Activated CD4-positive, alpha-beta T cell treated with anti-CD3 and anti-CD28 coated beads, Interleukin-2, amount 10 ng/mL, durations not matched to agents 24 days and 14 days (primary cell): ENCODE data around the gene CTNND2. TPM values are rescaled to one million over a fixed set of nuclear protein-coding genes. Genes with fewer than 3 reads are reported as not detected.

Experiments used
- DNase-seq: peaks from one replicate; pipeline ENCODE4 v3.0.0; 2022
- H3K27ac Mint-ChIP-seq: one replicate; pipeline ENCODE4 v1.8.0; 2022; ENCODE audit warnings: mild to moderate bottlenecking, mixed read lengths
- H3K27me3 Mint-ChIP-seq: one replicate; pipeline ENCODE4 v1.8.0; 2022; ENCODE audit warnings: mixed read lengths
- H3K36me3 Mint-ChIP-seq: one replicate; pipeline ENCODE4 v1.8.0; 2022; ENCODE audit warnings: low read depth, mild to moderate bottlenecking, mixed read lengths
- H3K4me1 Mint-ChIP-seq: one replicate; pipeline ENCODE4 v1.8.0; 2021; ENCODE audit warnings: mixed read lengths
- H3K4me3 Mint-ChIP-seq: one replicate; pipeline ENCODE4 v1.8.0; 2022; ENCODE audit warnings: mild to moderate bottlenecking, moderate library complexity, mixed read lengths
- H3K9me3 Mint-ChIP-seq: one replicate; pipeline ENCODE4 v1.8.0; 2021; ENCODE audit warnings: mixed read lengths
- intact Hi-C: fragments of 100-400 bp; cut with micrococcal nuclease; formaldehyde crosslinking; loops from one replicate; pipeline ENCODE4 v1.15.1; 2023
- total RNA-seq: library from RNA; stranded (reverse); gene quantifications from 2 replicates; pipeline ENCODE4 v1.2.3, GENCODE V29; 2022

Gene CTNND2
- total RNA-seq, 1 donor from 2014 or later = not detected

- Mint-ChIP-seq H3K4me3 (no peak overlapping the region), H3K27ac (no peak overlapping the region), H3K27me3 (no peaks in the 10 kb centered on the region), H3K9me3 (no peaks in the 10 kb centered on the region), H3K4me1 (no peaks in the 10 kb centered on the region), H3K36me3 (no peaks in the 10 kb centered on the region)
- no peak for DNase-seq
- intact Hi-C loops = no loop called here
These were observed 188.6 kb downstream of the CTNND2 start for GRCh38 chr5:11715461-11716196.

- no peaks in the 10 kb centered on the region for H3K9me3 Mint-ChIP-seq
- intact Hi-C loops = no loop called here
- H3K4me3 Mint-ChIP-seq = no peak overlapping the region
- DNase-seq = no peak
- H3K27ac Mint-ChIP-seq = no peak overlapping the region
- H3K36me3 Mint-ChIP-seq = no peaks in the 10 kb centered on the region
- no peaks in the 10 kb centered on the region for H3K4me1 Mint-ChIP-seq
- no peaks in the 10 kb centered on the region for H3K27me3 Mint-ChIP-seq
These were observed 192.3 kb downstream of the CTNND2 start for GRCh38 chr5:11711932-11712331.

DNA sequence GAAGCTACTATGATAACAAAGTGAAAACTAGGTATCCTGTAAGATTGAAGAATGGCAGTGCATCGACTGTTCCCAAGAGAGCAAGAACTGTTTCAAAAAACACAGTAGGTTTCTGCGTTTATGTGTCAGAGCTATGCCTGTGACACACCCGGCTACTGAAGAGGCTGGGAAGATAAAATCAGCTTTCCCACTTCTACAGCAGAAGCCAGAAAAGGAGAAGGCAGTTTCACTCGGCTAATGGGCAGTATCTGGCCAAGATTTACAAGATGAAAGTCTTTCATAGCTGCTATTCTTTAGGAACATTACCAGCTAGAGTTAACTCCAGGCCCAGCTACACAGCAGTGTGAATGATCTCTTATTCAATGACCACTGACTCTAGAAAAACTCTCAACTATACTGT is 195.2 kb downstream of the CTNND2 start:
- Mint-ChIP-seq H3K4me3 (no peak overlapping the region), H3K27me3 (no peaks in the 10 kb centered on the region), H3K4me1 (no peaks in the 10 kb centered on the region), H3K27ac (no peak overlapping the region), H3K9me3 (no peaks in the 10 kb centered on the region), H3K36me3 (no peaks in the 10 kb centered on the region)
- intact Hi-C loops = no loop called here
- no peak for DNase-seq

GRCh38 chr5:11704916-11705315 is 199.3 kb downstream of the CTNND2 start:
- no peak for DNase-seq
- no peak overlapping the region for H3K4me3 Mint-ChIP-seq
- no peaks in the 10 kb centered on the region for H3K27me3 Mint-ChIP-seq
- intact Hi-C loops = no loop called here
- no peaks in the 10 kb centered on the region for H3K9me3 Mint-ChIP-seq
- H3K27ac Mint-ChIP-seq = no peak overlapping the region
- H3K4me1 Mint-ChIP-seq = no peaks in the 10 kb centered on the region
- no peaks in the 10 kb centered on the region for H3K36me3 Mint-ChIP-seq

DNA sequence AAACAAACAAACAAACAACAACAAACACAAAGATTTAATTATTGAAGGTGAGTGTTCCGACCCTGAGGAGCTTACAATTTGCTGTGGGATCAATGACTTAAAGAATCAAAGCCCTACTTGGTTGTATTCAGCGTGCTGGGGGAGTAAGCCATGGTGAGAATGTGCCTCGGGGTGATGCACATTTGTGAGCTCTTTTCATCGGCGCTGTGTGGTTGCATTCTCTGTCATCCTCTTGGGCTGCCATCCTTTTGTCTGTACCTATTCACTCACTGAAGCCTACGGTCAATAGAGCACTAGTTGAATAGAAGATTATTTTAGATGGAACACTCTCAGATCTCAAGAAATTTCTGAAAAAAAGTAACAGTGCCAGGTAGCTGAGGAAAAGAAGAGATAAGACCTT is 203.9 kb downstream of the CTNND2 start:
- no peak overlapping the region for H3K27ac Mint-ChIP-seq
- H3K4me1 Mint-ChIP-seq = no peaks in the 10 kb centered on the region
- H3K36me3 Mint-ChIP-seq = no peaks in the 10 kb centered on the region
- no peaks in the 10 kb centered on the region for H3K9me3 Mint-ChIP-seq
- H3K27me3 Mint-ChIP-seq = no peaks in the 10 kb centered on the region
- no peak for DNase-seq
- intact Hi-C loops = no loop called here
- no peak overlapping the region for H3K4me3 Mint-ChIP-seq

DNA sequence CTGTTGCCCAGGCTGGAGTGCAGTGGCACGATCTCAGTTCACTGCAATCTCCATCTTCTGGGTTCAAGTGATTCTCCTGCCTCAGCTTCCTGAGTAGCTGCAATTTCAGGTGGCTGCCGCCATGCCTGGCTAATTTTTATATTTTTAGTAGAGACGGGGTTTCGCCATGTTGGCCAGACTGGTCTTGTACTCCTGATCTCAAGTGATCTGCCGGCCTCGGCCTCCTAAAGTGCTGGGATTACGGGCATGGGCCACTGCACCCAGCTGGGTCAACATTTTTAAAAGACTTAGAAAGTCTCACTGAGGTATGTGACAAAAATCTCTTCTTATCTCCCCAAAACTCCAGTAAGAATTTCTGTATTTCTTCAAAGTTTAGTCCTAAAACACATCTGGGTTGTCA is 211.6 kb downstream of the CTNND2 start:
- no peaks in the 10 kb centered on the region for H3K4me1 Mint-ChIP-seq

GRCh38 chr5:11687498-11687897 is 216.7 kb downstream of the CTNND2 start:
- H3K27ac Mint-ChIP-seq = no peak overlapping the region
- no peaks in the 10 kb centered on the region for H3K36me3 Mint-ChIP-seq
- no peak for DNase-seq
- no peak overlapping the region for H3K4me3 Mint-ChIP-seq
- H3K27me3 Mint-ChIP-seq = no peaks in the 10 kb centered on the region
- H3K9me3 Mint-ChIP-seq = no peaks in the 10 kb centered on the region
- H3K4me1 Mint-ChIP-seq = no peaks in the 10 kb centered on the region
- intact Hi-C loops = no loop called here

More for the DNA sequence above, 211.6 kb downstream of the CTNND2 start:
- intact Hi-C loops = no loop called here
- Mint-ChIP-seq H3K36me3 (no peaks in the 10 kb centered on the region), H3K4me3 (no peak overlapping the region), H3K27ac (no peak overlapping the region), H3K27me3 (no peaks in the 10 kb centered on the region), H3K9me3 (no peaks in the 10 kb centered on the region)
- DNase-seq = no peak

GRCh38 chr5:11684607-11685006 is 219.6 kb downstream of the CTNND2 start:
- H3K4me3 Mint-ChIP-seq = no peak overlapping the region
- no peaks in the 10 kb centered on the region for H3K9me3 Mint-ChIP-seq
- no peaks in the 10 kb centered on the region for H3K36me3 Mint-ChIP-seq
- H3K27ac Mint-ChIP-seq = no peak overlapping the region
- H3K4me1 Mint-ChIP-seq = no peaks in the 10 kb centered on the region
- intact Hi-C loops = no loop called here
- no peak for DNase-seq
- H3K27me3 Mint-ChIP-seq = no peaks in the 10 kb centered on the region

GRCh38 chr5:11683666-11684065 is 220.6 kb downstream of the CTNND2 start:
- Mint-ChIP-seq H3K4me3 (no peak overlapping the region), H3K27ac (no peak overlapping the region), H3K4me1 (no peaks in the 10 kb centered on the region), H3K9me3 (no peaks in the 10 kb centered on the region), H3K27me3 (no peaks in the 10 kb centered on the region), H3K36me3 (no peaks in the 10 kb centered on the region)
- DNase-seq = no peak
- intact Hi-C loops = no loop called here

DNA sequence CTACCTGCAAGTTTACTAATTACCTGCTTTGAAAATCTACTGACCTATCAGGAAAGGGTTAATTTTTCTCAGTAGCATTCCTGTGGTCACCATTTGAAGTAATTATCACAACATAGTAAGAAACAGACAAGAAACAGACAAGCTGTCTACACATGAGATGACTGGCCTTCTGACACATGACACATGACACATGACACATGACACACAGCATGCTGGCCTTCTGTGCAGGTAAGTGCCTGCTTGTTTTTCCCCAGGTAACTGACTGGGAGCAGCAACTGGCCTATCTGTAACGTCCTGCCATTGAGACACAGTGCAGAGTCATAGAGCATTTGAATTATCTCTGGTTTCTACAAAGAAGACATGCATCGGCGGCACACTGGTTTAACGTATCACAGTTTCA is 222.4 kb downstream of the CTNND2 start:
- Mint-ChIP-seq H3K27ac (no peak overlapping the region), H3K27me3 (no peaks in the 10 kb centered on the region), H3K4me3 (no peak overlapping the region), H3K4me1 (no peaks in the 10 kb centered on the region), H3K36me3 (no peaks in the 10 kb centered on the region), H3K9me3 (no peaks in the 10 kb centered on the region)
- intact Hi-C loops = no loop called here
- DNase-seq = no peak

DNA sequence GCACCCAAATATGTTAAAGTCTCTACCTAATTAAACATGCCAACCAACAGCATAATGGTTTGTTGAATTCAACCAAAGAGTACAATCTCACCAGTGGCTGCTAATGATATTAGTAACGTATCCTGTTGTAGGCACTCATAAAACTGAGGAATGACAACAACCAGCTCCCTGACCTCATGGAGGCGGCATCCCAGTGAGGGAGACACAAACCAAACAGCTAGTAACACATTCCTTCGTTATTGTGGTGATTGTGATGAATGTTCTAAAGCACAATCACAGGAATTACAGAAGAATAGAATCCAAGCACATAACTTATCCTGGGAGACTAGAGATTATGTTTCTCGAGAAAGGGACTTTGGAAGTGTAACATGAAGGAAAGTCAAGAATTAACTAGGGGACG is 224.6 kb downstream of the CTNND2 start:
- Mint-ChIP-seq H3K36me3 (no peaks in the 10 kb centered on the region), H3K27me3 (no peaks in the 10 kb centered on the region), H3K4me3 (no peak overlapping the region), H3K4me1 (no peaks in the 10 kb centered on the region), H3K27ac (no peak overlapping the region), H3K9me3 (no peaks in the 10 kb centered on the region)
- DNase-seq = no peak
- intact Hi-C loops = no loop called here

DNA sequence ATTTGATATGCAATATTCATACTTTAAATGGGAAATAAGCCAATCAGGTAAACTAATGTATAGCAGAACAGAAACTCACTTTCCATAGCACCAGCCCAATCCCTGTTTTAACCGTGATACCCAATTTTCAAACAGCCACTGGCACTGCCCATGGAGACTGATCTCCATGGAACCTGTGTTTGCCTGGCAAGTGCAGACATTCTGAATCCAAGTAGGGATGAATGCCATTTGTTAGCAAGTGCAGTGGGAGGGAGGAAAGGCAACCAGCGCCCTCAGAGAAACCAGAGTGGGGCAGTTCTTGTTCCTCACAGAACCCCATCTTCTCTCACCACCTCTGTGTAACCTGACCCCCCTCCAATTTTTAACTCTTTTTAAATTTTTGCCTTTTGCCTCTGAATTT is 229.1 kb downstream of the CTNND2 start:
- Mint-ChIP-seq H3K27ac (no peak overlapping the region), H3K4me3 (no peak overlapping the region), H3K36me3 (no peaks in the 10 kb centered on the region), H3K9me3 (peaks cover 3% of the 10 kb centered on the region), H3K27me3 (no peaks in the 10 kb centered on the region), H3K4me1 (no peaks in the 10 kb centered on the region)
- intact Hi-C loops = no loop called here
- no peak for DNase-seq

GRCh38 chr5:11672385-11673085 is 231.7 kb downstream of the CTNND2 start:
- H3K4me3 Mint-ChIP-seq = no peak overlapping the region
- DNase-seq = no peak
- no peak overlapping the region for H3K27ac Mint-ChIP-seq
- intact Hi-C loops = no loop called here
- H3K9me3 Mint-ChIP-seq = peaks cover 8% of the 10 kb centered on the region
- H3K4me1 Mint-ChIP-seq = no peaks in the 10 kb centered on the region
- no peaks in the 10 kb centered on the region for H3K27me3 Mint-ChIP-seq
- no peaks in the 10 kb centered on the region for H3K36me3 Mint-ChIP-seq

DNA sequence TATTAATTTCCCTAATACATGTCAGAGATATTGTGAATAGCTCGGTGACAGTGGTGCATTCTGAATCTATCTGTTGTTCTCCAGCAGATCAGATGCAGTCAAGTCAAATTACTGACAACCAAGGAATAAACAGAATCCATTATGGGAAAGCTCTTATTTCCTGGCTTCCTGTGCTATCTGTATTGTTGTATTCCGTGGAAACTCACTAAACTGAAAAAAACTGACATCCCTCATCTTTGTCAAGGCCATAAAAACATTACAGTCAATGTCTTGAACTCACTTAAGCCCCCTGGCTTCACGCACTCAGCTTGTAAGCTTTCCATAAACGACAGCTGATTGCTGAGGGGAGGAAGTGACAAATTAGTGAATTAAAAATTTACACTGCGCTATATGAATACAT is 245.9 kb downstream of the CTNND2 start:
- no peaks in the 10 kb centered on the region for H3K9me3 Mint-ChIP-seq
- H3K27me3 Mint-ChIP-seq = no peaks in the 10 kb centered on the region
- H3K27ac Mint-ChIP-seq = no peak overlapping the region
- no peaks in the 10 kb centered on the region for H3K36me3 Mint-ChIP-seq
- H3K4me3 Mint-ChIP-seq = no peak overlapping the region
- H3K4me1 Mint-ChIP-seq = no peaks in the 10 kb centered on the region
- intact Hi-C loops = no loop called here
- DNase-seq = no peak

- Mint-ChIP-seq H3K27ac (no peak overlapping the region), H3K4me1 (no peaks in the 10 kb centered on the region), H3K9me3 (no peaks in the 10 kb centered on the region), H3K36me3 (no peaks in the 10 kb centered on the region), H3K27me3 (no peaks in the 10 kb centered on the region), H3K4me3 (no peak overlapping the region)
- intact Hi-C loops = no loop called here
- DNase-seq = no peak
These were observed 247.3 kb downstream of the CTNND2 start for GRCh38 chr5:11656916-11657315.
